SK-N-SH (cell line): ENCODE measurements around the gene NCAPD3.

Experiments used
- CTCF ChIP-seq: fragments of 200-600 bp; sonication (generic); IDR thresholded peaks from 2 replicates; pipeline ENCODE4 v1.6.1; 2017; ENCODE audit warnings: antibody characterized with exemption, mild to moderate bottlenecking, moderate library complexity
- ELF1 ChIP-seq: IDR thresholded peaks from 2 replicates; pipeline ENCODE4 v1.4.0; 2012
- EP300 ChIP-seq, 2 experiments: IDR thresholded peaks; 2 replicates each; pipeline versions ENCODE4 v1.4.0 to v1.6.1; 2012; ENCODE audit warnings: borderline replicate concordance in 1 of 2, low read depth in 1 of 2, low read length in 1 of 2
- EZH2phosphoT487 ChIP-seq: fragments of 200-600 bp; sonication (generic); IDR thresholded peaks from 2 replicates; pipeline ENCODE4 v1.6.1; 2017; ENCODE audit warnings: low read depth, mixed run types, mild to moderate bottlenecking, antibody characterized with exemption, moderate library complexity, borderline replicate concordance
- MAX ChIP-seq: IDR thresholded peaks from 2 replicates; pipeline ENCODE4 v1.4.0; 2012; ENCODE audit warnings: low read depth
- MXI1 ChIP-seq: IDR thresholded peaks from 2 replicates; pipeline ENCODE4 v1.6.1; 2012; ENCODE audit warnings: mild to moderate bottlenecking, low read depth, low read length, improper control_type of control experiment
- POLR2AphosphoS5 ChIP-seq: IDR thresholded peaks from 2 replicates; pipeline ENCODE4 v1.6.1; 2012; ENCODE audit warnings: low read depth, low read length
- SIN3A ChIP-seq: IDR thresholded peaks from 2 replicates; pipeline ENCODE4 v1.6.1; 2012; ENCODE audit warnings: low read depth, mild to moderate bottlenecking, low read length, moderate library complexity, borderline replicate concordance
- SMC3 ChIP-seq: IDR thresholded peaks from 2 replicates; pipeline ENCODE4 v1.6.1; 2012; ENCODE audit warnings: low read depth, low read length, improper control_type of control experiment
- ZBTB33 ChIP-seq: IDR thresholded peaks from 2 replicates; pipeline ENCODE4 v1.4.0; 2012; ENCODE audit warnings: low read depth, borderline replicate concordance

- TF ChIP-seq POLR2AphosphoS5, result no peak
- TF ChIP-seq CTCF, result no peak
- TF ChIP-seq EP300 (IDR thresholded peaks at IDR 0.05; ENCODE audit: borderline replicate concordance in 1 of 2, low read depth in 1 of 2, low read length in 1 of 2), result no peak
- no peak for TF ChIP-seq MXI1
- TF ChIP-seq ELF1, result no peak
- no peak for TF ChIP-seq EZH2phosphoT487
- TF ChIP-seq SMC3, result no peak
- no peak for TF ChIP-seq SIN3A
- no peak for TF ChIP-seq ZBTB33
- no peak for TF ChIP-seq MAX
These were observed 13.8 kb upstream of the NCAPD3 start for GRCh38 chr11:134237557-134237922.
